GM18508 (cell line): ENCODE measurements around the gene NAT14.
A peak's percentile ranks its signal among the peaks of the same experiment; 100 is the strongest.

ENCODE experiments used
- ATAC-seq: cut with Tn5 transposase; IDR thresholded peaks from one replicate; pipeline ENCODE4 v1.9.1; 2021; ENCODE audit warnings: moderate number of reproducible peaks; ENCODE audit not compliant: insufficient read depth, unreplicated experiment

The NAT14 gene

DNA sequence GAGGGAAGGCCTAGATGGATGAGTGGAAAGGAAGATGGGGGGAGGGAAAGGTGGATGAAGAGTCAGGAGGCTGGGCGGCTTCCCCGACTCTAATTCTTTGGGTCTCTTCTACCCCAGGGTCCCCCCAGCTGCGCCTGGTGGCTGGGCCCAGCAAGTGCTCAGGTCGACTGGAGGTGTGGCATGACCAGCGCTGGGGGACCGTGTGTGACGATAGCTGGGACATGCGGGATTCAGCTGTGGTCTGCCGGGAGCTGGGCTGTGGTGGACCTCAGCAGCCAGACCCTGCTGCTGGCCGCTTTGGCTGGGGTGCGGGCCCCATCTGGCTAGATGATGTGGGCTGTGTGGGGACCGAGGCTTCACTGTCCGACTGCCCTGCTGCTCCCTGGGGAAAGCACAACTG, 12.8 kb downstream of the NAT14 start:
- ATAC-seq = no peak

DNA sequence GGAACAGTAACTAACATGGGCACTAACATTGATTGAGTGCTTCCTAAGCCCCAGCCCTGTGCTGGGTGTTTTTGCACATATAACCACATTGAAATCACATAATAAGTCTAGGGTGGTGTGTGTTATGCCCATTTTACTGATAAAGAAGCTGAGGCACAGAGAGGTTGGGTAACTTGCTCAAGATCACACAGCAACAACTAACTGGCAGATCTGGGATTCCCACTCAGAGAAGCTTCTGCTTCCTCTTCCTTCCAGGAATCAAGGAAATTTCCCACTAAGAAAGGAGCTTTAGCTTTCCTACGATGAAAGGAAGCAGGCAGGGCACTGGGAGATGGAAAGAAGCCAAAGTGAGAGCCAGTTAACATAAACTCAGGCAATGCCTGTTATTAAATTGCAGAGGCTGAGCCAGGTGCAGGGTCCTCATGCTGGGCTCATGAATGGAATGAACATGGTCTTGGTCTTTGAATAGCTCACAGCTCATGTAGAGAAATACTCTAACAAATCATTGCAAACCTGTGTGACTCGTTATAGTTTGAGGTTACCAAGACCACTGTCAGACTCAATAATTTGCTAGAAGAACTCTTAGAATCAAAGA, 13.4 kb downstream of the NAT14 start:
- ATAC-seq = no peak

DNA sequence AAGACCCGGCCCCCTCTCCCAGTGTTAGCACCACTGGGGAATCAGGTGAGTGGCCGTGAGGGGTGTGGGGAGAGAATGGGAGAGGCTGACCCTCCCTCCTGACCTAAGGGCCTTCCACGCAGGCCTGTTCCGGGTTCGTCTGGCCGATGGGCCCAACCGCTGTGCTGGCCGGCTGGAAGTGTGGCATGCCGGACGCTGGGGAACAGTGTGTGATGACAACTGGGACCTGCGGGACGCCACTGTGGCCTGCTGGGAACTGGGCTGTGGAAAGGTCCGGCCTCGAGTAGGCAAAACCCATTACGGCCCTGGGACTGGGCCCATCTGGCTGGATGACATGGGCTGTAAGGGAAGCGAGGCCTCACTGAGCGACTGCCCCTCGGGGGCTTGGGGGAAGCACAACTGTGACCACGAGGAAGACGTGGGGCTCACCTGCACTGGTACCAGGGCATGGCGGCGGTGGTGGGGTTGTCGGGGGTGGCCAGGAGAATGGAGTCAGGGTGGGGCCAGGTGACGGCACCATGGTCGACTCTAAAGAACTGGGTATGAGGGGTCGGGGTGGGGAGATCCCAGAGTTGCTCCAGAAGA, 15.5 kb downstream of the NAT14 start:
- ATAC-seq = no peak

DNA sequence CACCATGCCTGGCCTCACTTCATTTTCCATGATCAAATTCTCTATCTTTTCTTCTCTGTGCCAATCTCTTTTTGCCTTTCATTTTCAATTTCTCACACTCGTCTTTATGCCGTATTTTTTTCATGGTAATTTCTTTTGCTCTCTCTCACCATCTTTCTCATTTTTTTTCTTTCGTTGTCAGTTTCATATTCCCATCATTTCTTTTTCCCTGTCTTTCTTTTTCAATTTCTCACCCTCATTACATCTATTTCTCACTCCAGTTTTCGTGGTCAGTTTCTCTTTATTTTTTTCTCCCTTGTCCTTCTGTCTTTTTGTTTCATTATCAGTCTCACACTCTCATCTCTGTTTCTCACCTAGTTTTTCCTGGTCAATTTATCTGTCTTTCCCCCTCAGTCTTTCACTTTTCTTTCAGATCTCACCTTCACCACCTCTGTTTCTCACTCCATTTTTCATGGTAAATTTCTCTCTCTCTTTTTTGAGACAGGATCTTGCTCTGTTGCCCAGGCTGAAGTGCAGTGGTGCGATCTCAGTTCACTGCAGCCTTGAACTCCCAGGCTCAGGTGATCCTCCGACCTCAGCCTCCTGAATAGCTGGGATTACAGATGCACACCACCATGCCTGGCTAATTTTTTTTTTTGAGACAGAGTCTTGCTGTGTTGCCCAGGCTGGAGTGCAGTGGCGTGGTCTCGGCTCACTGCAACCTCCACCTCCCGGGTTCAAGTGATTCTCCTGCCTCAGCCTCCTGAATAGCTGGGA, 17.4 kb downstream of the NAT14 start:
- ATAC-seq = no peak

- ATAC-seq = no peak
These were observed 18.1 kb downstream of the NAT14 start for GRCh38 chr19:55503157-55503501.

- peak; percentile 63 for ATAC-seq
These were observed 18.7 kb downstream of the NAT14 start for GRCh38 chr19:55503502-55504251.

- no peak for ATAC-seq
These were observed 19.2 kb downstream of the NAT14 start for GRCh38 chr19:55504252-55504603.

DNA sequence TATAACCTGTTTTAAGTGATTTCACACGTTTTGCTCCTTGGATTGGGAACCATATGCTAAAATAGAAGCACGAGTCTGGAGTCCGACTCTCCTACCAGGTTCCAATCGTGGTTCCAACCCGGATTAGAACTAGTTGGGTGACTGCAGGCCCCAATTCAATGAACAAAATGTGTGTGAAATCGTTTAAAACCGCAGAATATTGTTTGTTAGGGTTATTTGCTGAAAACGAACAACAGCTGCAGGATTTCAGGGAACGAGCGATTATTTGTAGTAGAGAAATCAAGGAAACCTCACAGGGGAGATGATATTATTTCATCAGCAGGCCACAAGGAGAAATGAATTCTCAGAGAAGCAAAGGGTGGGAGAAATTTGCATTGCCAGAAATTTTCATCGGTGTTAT, 20.0 kb downstream of the NAT14 start:
- no peak for ATAC-seq

GRCh38 chr19:55508120-55508519, 23.1 kb downstream of the NAT14 start:
- no peak for ATAC-seq

GRCh38 chr19:55516878-55517620, 32.1 kb downstream of the NAT14 start:
- ATAC-seq = peak; percentile 81

DNA sequence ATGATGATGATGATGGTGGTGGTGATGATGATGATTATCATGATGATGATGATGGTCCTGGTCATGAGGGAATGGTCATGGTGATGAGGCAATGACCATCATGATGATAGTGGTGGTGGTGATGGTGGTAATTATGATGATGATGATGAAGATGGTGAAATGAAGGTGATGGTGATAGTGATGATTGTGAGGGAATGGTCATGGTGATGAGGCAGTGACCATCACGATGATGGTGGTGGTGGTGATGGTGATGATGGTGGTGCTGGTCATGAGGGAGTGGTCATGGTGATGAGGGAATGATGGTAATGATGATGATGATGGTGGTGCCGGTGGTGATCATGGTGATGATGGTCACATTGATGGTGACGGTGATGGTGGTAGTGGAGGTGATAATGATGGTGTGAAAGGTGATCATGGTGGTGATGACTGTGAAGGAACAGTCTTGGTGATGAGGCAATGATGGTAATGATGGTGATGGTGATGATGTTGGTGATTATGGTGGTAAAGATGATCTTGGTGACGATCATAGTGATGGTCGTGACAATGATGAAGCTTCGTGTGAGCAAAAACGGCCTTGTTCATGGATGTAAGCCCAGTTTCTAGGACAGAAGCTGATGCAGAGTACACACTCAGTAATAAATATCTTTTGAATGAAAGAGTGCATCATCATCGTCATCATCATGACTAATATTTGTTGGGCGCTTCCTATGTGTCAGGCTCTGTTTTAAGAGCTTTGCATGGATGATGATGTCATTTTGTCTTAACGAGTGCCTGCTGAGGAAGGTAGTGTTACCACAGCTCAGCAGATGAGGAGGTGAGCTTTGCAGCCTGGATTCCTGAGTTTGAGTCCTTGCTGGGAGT, 34.7 kb downstream of the NAT14 start:
- no peak for ATAC-seq

- no peak for ATAC-seq
These were observed 35.8 kb downstream of the NAT14 start for GRCh38 chr19:55520691-55521292.

GRCh38 chr19:55525289-55526101, 40.5 kb downstream of the NAT14 start:
- ATAC-seq = no peak

DNA sequence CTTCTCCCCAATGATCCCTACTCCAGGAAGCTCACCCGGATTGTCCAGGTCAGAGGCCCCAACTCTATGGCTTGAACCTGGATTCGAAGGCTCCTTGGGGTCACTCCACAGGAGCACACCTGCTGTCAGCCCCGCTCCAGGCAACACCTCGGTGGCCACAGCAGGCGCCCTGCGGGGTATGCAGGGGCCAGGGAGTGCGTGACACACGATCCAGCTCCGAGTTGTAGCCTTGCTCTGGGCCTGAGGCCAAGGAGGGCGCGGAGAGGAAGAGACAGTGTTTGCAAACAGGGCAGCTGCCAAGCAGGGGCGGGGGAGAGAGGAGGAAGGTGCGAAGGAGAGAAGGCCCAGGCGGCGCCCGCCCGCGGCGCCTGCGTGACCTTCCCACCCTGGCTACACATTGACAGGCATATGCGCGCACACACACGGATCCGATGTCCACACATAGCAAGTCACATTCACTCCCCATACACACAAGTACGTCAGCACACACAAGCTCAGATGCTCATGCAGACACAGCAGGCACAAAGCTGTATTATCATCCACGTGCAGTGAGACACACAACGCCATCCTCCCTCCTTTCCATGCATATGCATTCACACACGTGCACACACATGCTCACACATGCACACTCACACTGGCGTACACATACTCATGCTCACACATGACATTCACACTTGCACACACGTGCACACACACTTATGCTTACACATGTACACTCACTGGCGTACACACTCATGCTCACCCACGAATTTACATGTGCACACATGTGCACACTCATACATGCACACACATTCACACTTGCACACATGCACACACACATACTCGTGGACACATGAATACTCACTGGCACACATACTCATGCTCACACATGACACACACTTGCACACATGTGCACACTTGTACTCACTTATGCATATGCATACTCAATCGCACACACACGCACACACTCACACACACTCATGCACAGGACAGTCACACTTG, 41.5 kb downstream of the NAT14 start:
- ATAC-seq = no peak

GRCh38 chr19:55527197-55528029, 42.4 kb downstream of the NAT14 start:
- no peak for ATAC-seq

GRCh38 chr19:55528030-55528803, 43.2 kb downstream of the NAT14 start:
- no peak for ATAC-seq
